Upper lobe of left lung (tissue), 6 donors: Measurements from ENCODE around the gene NCR2. TPM values are rescaled to one million over a fixed set of nuclear protein-coding genes. Genes with fewer than 3 reads are reported as not detected.

Source experiments
- ATAC-seq, 2 donors: fragments of 200-7000 bp; cut with Tn5 transposase; one replicate each; pipeline ENCODE4 v1.9.1; 2022; ENCODE audit warnings: mild to moderate bottlenecking in 2 of 2, moderate library complexity in 2 of 2; ENCODE audit not compliant: low FRiP score in 2 of 2
- DNase-seq, 2 donors: peaks; one replicate each; pipeline ENCODE4 v3.0.0-alpha.2; 2019 to 2020
- H3K27ac ChIP-seq, 4 donors: fragments of 200-600 bp; sonication (generic); one replicate each; pipeline ENCODE4 v1.5.1; 2016 to 2019
- H3K27me3 ChIP-seq, 4 donors: fragments of 200-600 bp; sonication (generic); one replicate each; pipeline ENCODE4 v1.5.1; 2017 to 2019
- H3K36me3 ChIP-seq, 4 donors: fragments of 200-600 bp; sonication (generic); one replicate each; pipeline ENCODE4 v1.5.1; 2016 to 2019
- H3K4me1 ChIP-seq, 4 donors: fragments of 200-600 bp; sonication (generic); one replicate each; pipeline ENCODE4 v1.5.1; 2018 to 2019
- H3K4me3 ChIP-seq, 4 donors: fragments of 200-600 bp; sonication (generic); one replicate each; pipeline ENCODE4 v1.5.1; 2017 to 2019; ENCODE audit warnings: mild to moderate bottlenecking in 2 of 4, moderate library complexity in 1 of 4
- H3K9me3 ChIP-seq, 4 donors: fragments of 200-600 bp; sonication (generic); one replicate each; pipeline ENCODE4 v1.5.1; 2018 to 2019
- EP300 ChIP-seq, 4 donors: sonication (generic); formaldehyde crosslinking; IDR thresholded peaks; one replicate each; pipeline ENCODE4 v1.5.1; 2017; ENCODE audit warnings: antibody characterized with exemption in 4 of 4, control low read depth in 2 of 4
- POLR2A ChIP-seq, 4 donors: fragments of 450-650 bp; IDR thresholded peaks; one replicate each; pipeline ENCODE4 v1.5.1; 2016 to 2017; ENCODE audit warnings: antibody characterized with exemption in 4 of 4, mild to moderate bottlenecking in 2 of 4
- POLR2AphosphoS5 ChIP-seq, 2 donors: sonication (generic); formaldehyde crosslinking; IDR thresholded peaks; one replicate each; pipeline ENCODE4 v1.5.1; 2017; ENCODE audit warnings: antibody characterized with exemption in 2 of 2
- WGBS, 2 donors: methylation state at CpG; one replicate each; pipeline ENCODE4 v1.1.5; 2017 to 2018; 5-methylcytosine and 5-hydroxymethylcytosine counted together
- total RNA-seq, 6 donors: library from RNA; depleted of rRNA in 4 of 6; stranded (reverse); fragments of >200 nt in 4 of 6; gene quantifications; one replicate each; pipeline versions ENCODE4 v1.1.0 to v1.2.1, GENCODE V29; 2016 to 2021
- TF ChIP-seq, protein P1 (sequence below), 6 experiments: fragments of 450-650 bp in 4 of 6; fragments of 200-600 bp in 2 of 6; sonication (generic) in 2 of 6; IDR thresholded peaks; one replicate each; pipeline ENCODE4 v1.5.1; 2016 to 2019; ENCODE audit warnings: antibody characterized with exemption in 6 of 6
- donor health status: DM: no; HTN: no; CAD: no; lungs with moderate emphysema.
- donor health status: DM: no; HTN: yes; CAD: no; lungs with severe emphysema.

NCR2 gene
- total RNA-seq, 6 donors from 2014 or later: not detected

DNA sequence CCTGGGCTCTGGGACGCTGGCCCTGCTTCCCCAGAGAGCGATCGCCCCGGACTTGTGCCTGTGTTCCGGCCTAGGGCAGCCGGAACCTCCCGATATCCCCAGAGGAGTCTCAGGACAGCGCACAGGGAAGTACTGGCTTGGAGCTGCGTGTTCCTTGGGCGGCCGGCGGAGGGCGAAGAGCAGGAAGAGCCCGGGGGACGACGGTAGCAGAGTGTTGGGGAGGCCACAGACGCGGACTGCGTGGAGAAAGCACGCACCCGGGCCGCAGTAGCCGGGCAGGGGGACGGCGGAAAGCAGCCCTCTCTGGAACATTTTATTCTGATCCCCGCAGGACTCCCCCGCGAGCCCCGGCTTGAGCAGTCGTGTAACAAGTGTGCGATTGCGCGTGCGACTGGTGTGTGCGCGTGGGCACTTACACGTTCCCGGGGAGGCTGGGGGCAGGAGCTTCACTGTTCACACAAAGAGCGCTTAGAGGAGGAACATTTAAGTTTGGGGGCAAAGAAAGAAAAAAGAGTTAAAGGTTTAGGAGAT is 36.1 kb downstream of the NCR2 start:
- Histone ChIP-seq H3K9me3 (no peaks in the 10 kb centered on the region), H3K4me3 (peak overlapping the region in 3 of 4 donors; percentile 17 to 40 (median 32)), H3K27me3 (peaks cover 0 to 60% (median 32%) of the 10 kb centered on the region in 4 donors), H3K36me3 (no peaks in the 10 kb centered on the region), H3K27ac (no peak overlapping the region), H3K4me1 (peaks cover 33 to 55% (median 37%) of the 10 kb centered on the region in 4 donors)
- DNase-seq (peak; percentile 27 to 85), ATAC-seq (peak; percentile 52 to 60)
- TF ChIP-seq, protein P1, sequence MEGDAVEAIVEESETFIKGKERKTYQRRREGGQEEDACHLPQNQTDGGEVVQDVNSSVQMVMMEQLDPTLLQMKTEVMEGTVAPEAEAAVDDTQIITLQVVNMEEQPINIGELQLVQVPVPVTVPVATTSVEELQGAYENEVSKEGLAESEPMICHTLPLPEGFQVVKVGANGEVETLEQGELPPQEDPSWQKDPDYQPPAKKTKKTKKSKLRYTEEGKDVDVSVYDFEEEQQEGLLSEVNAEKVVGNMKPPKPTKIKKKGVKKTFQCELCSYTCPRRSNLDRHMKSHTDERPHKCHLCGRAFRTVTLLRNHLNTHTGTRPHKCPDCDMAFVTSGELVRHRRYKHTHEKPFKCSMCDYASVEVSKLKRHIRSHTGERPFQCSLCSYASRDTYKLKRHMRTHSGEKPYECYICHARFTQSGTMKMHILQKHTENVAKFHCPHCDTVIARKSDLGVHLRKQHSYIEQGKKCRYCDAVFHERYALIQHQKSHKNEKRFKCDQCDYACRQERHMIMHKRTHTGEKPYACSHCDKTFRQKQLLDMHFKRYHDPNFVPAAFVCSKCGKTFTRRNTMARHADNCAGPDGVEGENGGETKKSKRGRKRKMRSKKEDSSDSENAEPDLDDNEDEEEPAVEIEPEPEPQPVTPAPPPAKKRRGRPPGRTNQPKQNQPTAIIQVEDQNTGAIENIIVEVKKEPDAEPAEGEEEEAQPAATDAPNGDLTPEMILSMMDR (IDR thresholded peaks at IDR 0.05): peak in 2 of 6 experiments; percentile 20 to 36
- TF ChIP-seq POLR2AphosphoS5 (IDR thresholded peaks at IDR 0.05) (no peak), POLR2A (IDR thresholded peaks at IDR 0.05) (no peak), EP300 (IDR thresholded peaks at IDR 0.05) (no peak)
- WGBS, 2 donors: 2 to 10% methylated on average over 17 to 38 of the region's 39 CpGs

DNA sequence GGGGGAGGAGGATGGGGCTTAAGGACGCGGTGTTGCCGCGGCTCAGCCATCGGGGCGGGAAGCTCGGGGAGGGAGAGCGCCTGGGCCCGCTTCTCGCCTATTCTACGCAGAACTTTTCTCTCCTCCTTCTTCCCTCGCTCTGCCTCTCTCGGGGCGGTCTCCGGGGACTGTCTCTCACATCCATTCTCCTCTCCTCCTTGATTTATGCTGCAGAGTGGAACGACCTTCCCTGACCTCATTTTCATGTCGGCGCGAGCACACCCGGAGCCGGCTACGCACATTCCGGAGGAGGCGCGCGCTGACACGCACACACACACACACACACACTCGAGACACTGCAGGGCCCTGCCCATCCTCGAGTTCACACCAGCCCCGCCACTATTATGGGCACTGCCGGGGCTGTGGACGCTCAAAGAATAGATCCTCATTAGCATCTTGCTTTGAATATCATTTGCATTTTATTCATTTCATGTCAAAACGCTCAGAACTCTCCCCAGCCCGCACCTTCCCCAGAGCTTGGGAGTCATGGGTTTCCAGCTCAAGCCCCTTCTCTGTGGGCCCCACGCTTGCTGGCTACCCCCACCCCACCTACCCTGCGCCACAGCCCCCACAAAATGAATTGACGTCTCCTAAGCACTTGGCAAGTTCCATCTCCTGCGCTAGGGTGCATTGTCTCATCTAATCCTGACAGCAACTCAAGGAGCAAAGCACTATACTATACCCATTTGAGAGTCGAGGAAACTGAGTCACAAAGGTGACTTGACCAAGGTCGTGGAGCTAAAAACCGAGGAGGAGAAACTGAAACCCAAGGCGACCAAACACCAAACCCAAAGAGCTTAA is 36.8 kb downstream of the NCR2 start:
- TF ChIP-seq POLR2A (IDR thresholded peaks at IDR 0.05) (no peak), POLR2AphosphoS5 (IDR thresholded peaks at IDR 0.05) (no peak), EP300 (IDR thresholded peaks at IDR 0.05) (no peak)
- TF ChIP-seq, protein P1 (IDR thresholded peaks at IDR 0.05): no peak
- DNase-seq (peak in 1 of 2 donors; percentile 72), ATAC-seq (peak; percentile 38 to 44)
- Histone ChIP-seq H3K4me1 (peaks cover 33 to 55% (median 37%) of the 10 kb centered on the region in 4 donors), H3K27me3 (peaks cover 0 to 62% (median 32%) of the 10 kb centered on the region in 4 donors), H3K9me3 (no peaks in the 10 kb centered on the region), H3K27ac (no peak overlapping the region), H3K36me3 (no peaks in the 10 kb centered on the region), H3K4me3 (peak overlapping the region in 3 of 4 donors; percentile 17 to 40 (median 32))
- WGBS, 2 donors: 2 to 4% methylated on average over 30 to 40 of the region's 42 CpGs

DNA sequence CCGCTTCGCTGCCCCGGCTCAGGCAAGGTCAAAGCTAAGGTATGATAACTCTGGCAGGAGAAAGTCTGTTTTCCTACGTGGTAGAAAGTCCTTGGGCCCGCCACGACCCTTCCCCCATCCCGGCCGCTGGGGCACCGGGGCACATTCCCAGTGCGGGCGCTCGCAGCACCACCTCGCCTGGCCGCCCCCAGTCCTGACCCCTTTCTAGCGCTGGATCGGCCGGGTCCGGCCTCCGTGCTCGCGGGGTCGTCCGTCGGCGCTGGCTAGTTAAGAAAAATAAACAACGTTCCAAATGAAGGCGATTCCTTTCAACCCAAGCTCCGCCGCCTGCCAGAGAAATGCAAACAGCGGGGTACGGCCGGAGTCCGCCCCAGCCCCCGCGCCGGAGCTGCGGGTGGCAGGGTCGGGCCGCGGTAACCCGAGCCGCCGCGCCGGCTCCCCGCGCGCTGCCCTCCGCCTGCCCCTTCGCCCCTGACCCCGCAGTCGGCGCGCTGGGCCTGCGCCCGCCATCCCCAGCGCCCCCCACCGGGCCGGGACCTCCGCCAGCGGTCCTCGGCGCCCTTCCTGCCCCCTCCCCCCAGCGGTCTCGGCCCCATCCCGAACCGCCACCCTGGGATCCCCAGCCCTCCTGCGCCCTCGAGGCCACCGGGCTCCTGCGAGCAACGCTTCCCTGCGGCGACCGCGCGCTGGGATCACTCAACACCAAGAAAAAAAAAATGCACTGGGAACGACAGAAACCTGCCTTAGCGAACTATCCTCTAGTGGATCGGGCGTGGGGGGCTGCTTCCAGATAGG is 37.6 kb downstream of the NCR2 start:
- 3 to 4% methylated on average over 4 to 31 of the region's 81 CpGs for WGBS, 2 donors
- peaks cover 0 to 62% (median 32%) of the 10 kb centered on the region in 4 donors for H3K27me3 ChIP-seq
- H3K9me3 ChIP-seq: no peaks in the 10 kb centered on the region
- H3K27ac ChIP-seq: no peak overlapping the region
- ATAC-seq (no peak), DNase-seq (peak in 1 of 2 donors; percentile 75)
- peak overlapping the region in 3 of 4 donors; percentile 14 to 40 (median 26) for H3K4me3 ChIP-seq
- H3K36me3 ChIP-seq: no peaks in the 10 kb centered on the region
- TF ChIP-seq POLR2A (IDR thresholded peaks at IDR 0.05): no peak
- TF ChIP-seq, protein P1 (IDR thresholded peaks at IDR 0.05): no peak
- no peak for TF ChIP-seq EP300 (IDR thresholded peaks at IDR 0.05)
- no peak for TF ChIP-seq POLR2AphosphoS5 (IDR thresholded peaks at IDR 0.05)
- H3K4me1 ChIP-seq: peaks cover 33 to 55% (median 37%) of the 10 kb centered on the region in 4 donors

DNA sequence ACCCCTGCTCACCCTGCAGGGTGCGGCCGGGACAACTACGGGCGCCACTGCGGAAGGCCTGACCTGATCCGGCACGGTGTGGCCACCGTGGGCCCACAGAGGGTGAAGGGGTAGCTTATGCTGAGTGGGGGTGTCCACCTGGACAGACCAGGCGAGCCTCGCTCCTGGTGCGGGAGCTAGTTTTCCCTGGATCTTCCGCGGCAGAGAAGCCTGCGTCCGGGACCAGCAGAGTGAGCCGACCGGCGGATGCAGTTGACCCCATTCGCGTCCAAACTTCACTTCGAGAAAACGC is 38.2 kb downstream of the NCR2 start:
- H3K9me3 ChIP-seq: no peaks in the 10 kb centered on the region
- H3K27ac ChIP-seq: no peak overlapping the region
- H3K4me1 ChIP-seq: peaks cover 33 to 53% (median 37%) of the 10 kb centered on the region in 4 donors
- peak in 1 of 2 donors; percentile 68 for DNase-seq
- WGBS, 2 donors: 8% methylated on average over 22 of the region's 22 CpGs; no CpG with 5 or more reads in 1 of the 2 donors
- peaks cover 0 to 62% (median 32%) of the 10 kb centered on the region in 4 donors for H3K27me3 ChIP-seq
- ATAC-seq: no peak
- TF ChIP-seq, protein P1 (IDR thresholded peaks at IDR 0.05): peak in 1 of 6 experiments; percentile 5
- no peak for TF ChIP-seq POLR2AphosphoS5 (IDR thresholded peaks at IDR 0.05)
- no peak overlapping the region for H3K4me3 ChIP-seq
- no peaks in the 10 kb centered on the region for H3K36me3 ChIP-seq
